Measurements from ENCODE around the gene UAP1L1.

DNA sequence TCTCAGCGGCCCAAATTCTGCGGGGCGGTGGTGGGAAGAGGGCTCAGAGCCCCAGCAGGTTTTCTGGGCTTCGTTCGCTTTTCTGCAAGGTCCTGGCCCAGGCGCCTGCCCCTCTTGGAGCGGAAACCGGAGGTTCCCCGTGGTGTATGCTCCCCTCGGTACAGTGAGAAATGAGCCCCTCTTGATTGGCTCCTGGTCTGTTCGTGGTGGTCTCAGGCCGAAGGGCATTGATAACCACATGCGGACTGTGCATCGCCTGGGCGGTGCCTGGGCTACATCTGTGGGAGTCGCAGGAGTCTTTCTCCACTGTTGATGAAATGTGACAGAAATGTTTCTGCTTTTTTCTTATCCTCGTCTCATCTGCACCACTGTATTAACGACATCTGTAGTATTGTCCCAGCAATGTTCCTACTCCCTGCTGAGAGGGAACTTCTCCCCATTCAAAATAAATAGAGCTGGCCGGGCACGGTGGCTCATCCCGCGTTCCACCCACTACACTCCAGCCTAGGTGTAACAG lies 10.2 kb downstream of the UAP1L1 start:
- TF ChIP-seq, protein P1, sequence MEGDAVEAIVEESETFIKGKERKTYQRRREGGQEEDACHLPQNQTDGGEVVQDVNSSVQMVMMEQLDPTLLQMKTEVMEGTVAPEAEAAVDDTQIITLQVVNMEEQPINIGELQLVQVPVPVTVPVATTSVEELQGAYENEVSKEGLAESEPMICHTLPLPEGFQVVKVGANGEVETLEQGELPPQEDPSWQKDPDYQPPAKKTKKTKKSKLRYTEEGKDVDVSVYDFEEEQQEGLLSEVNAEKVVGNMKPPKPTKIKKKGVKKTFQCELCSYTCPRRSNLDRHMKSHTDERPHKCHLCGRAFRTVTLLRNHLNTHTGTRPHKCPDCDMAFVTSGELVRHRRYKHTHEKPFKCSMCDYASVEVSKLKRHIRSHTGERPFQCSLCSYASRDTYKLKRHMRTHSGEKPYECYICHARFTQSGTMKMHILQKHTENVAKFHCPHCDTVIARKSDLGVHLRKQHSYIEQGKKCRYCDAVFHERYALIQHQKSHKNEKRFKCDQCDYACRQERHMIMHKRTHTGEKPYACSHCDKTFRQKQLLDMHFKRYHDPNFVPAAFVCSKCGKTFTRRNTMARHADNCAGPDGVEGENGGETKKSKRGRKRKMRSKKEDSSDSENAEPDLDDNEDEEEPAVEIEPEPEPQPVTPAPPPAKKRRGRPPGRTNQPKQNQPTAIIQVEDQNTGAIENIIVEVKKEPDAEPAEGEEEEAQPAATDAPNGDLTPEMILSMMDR (IDR thresholded peaks at IDR 0.05), result no peak
- TF ChIP-seq POLR2A (IDR thresholded peaks at IDR 0.05), result no peak
